Left renal pelvis (tissue), 4 donors: ENCODE data around the gene FAM204A. TPM values are rescaled to one million over a fixed set of nuclear protein-coding genes. Genes with fewer than 3 reads are reported as not detected.

Source experiments
- DNase-seq, 4 donors: peaks; one replicate each; pipeline ENCODE4 v3.0.0-alpha.2; 2013; ENCODE audit warnings: low read depth in 4 of 4, low spot score in 3 of 4
- polyA plus RNA-seq, 4 donors: library from polyadenylated mRNA; unstranded; fragments of 120-200 nt; gene quantifications; one replicate each; pipeline ENCODE4 v1.2.1, GENCODE V29; 2013; ENCODE audit not compliant: insufficient read length in 4 of 4

FAM204A gene
- polyA plus RNA-seq = 10 to 100 TPM; 63.8 to 84.1 (median 79.8) TPM

DNA sequence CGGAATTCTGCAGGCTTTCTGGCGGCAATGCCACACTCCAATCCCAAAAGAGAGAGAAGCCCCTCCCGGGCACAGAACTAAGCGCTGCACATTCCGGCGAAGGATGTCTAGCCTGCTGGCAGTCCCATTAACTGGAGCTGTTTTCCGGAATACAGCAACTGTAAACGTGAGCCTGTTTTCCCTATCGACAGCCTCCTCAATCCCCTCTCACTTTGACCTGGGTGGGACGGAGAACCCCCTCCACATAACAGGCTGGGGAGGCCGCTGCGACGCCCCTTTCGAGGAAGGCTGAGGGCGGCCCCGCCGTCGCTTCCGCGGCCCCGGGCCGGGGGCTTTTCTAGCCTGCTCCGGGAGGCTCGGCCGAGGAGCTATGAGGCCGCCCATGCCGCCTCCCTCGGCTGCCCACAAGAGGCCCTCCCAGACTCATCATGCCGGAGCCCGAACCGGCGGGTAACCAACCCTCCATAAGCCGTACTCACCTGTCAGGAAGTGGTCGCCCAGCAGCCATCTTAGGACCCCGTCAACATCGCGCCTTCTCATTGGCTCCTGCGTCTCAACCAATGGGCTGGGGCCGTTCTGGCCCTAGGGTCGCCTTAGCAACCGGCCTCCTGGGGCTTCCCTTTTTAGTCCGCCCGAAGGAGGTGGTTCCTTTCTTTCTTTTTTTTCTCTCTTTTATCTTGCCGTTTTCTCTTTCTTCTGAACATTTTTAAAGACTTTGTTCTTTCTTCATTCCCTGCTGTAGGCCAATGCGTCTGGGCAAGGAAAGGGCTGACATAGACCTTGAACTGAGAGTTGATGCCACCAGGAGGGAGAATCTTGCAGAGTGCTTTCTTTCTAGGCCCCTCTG, at the start of gene FAM204A:
FAM204A (minus strand) TSS at position 534 of the 847 bp plus-strand sequence. CDS start 5,909 bp downstream, outside the sequence.
- peak; percentile 89 to 92 (median 92) for DNase-seq

DNA sequence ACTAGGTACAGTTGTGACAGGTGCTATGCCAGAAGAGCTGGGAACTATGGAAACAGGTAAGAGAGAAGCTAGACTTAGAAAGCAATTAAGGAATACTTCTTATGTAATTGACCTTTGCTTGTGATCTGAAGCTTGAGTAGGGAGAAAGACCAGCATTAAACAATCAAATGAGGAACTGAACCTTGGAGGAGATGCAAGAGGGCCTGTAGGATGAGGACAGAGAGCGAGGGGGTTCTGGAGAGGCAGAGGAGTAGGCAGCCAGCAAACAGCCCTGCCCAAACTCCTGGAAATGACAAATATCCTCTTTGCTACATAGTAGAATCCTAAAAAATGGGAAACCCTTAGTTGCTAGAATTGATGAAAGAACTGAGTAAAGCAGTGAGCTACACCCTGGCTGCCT, 41.6 kb upstream of the FAM204A start:
- DNase-seq = no peak

DNA sequence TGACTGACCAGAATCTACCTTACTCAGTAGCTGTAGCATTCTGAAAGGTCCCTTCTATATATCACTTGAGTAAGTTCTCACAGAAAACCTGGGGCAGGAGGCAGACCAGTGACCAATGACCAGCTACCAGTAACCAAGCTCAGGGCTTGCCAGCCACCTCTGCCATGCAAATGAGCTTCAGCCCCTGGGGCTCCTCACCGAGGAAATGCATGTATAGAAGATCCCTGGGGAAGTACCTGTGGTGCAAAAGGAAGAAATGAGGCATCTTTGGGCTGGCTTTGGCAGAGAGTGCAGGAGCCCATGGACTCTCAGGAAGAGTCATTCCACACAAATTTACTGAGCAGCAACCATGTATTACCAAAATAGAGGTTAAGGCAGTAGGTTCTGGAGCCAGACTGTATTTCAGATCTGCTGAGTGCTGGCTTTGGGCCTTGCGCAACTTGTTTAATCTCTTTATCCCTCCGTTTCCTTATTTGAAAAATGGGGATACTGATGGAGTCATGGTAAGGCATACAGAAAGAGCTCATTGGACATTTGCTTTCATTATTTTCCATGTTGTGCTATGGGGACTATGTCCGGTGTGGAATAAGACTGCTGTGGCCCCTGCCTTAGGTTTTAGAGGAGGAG, 41.1 kb upstream of the FAM204A start:
- DNase-seq = no peak

DNA sequence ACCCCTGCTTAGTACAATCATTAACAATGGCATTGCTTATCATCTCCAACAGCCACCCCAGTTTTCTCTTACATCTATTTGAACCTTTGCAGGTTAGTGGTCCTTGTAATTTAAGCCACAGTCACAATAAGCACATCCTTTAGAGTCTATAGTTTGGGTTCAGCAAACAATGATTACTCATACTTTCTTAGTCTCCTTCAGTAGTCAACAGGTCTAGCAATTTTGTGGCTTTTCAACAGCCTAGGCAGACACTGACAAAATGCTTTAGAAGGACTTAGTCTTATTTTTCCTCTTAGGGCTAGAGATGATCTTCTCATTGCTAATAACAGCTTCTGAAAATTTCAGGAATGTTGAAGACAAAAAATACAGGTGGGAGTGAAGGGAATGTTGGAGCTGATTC, 32.3 kb upstream of the FAM204A start:
- DNase-seq = no peak

DNA sequence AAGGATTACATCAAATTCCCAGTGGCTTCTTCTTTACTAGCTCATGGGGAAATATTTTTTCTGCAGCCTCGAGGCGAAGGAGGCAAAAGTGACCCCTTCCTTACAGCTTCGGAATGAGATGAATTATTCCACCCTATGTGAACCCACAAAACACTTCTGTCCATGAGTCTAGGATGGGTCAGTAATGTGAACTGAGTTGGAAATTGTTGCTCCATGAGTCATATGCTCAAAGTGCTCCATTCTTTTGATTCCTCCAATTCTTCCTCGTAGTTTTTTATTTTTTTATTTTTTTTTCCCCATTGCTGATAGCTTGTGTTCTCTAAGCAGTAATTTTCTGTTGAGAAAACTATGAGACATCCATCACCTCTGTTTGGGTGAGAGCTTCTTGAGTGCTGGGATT, 31.7 kb upstream of the FAM204A start:
- DNase-seq = no peak

DNA sequence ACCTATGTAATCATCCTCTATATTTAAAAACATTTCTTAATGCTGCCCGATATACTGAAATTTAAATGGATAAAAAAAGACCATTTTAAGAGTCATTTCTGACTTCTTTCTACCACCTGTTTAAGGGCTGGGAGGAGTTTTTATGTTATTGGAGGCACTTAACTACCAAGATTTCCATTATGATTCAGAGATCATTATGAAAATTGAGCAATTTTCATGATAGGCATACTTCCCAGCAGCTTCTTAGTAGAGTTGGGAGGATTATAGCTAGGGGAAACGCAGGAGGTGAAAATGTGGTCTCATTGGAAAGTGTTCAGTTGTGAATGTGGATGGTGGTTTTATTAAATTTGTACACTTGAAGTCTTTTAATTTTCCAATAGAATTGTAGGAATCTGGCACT, 28.4 kb upstream of the FAM204A start:
- DNase-seq = no peak

DNA sequence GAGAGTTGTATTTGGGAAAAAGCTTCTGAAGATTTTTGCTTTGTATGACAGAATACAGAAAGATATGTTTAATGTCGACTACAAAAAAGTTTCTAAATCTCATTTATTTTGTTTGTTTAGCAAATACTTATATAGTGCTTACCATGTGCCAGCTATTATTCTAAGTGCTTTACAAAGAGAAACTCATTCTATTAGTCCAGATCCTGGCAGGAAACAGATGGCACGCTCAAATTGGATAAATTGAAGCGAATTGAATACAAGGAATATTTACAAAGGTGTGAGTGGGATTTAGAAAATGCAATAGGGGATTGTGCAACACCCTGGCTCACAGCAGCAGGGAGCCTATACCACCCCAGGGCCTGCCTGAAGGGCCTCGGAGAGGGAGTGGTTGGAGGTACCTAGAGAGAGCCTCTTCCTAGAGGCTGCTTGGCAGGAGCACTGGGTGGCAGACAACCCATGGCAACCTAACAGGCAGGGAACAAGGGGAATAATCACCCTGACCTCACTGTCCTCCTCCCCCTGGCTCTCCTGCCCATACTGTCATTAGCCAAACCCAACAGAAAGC, 27.6 kb upstream of the FAM204A start:
- DNase-seq = no peak

DNA sequence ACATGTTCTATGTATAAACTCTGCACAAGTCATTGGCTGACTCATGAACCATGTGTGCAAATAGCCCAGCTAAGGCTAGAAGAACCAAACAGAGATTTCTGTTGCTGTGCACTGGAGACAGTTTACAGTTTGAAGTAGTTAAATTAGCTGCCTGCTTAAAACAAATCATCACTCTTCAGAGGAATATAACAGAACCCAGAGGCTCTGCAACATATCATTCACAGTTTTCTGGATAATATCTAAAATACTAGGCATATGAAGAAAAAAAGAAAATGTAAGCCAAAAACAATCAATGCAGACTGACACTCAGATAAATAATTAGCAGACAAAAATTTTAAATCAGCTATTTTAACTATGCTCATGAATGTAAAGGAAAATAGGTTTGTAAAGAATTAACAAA, 23.6 kb upstream of the FAM204A start:
- no peak for DNase-seq

DNA sequence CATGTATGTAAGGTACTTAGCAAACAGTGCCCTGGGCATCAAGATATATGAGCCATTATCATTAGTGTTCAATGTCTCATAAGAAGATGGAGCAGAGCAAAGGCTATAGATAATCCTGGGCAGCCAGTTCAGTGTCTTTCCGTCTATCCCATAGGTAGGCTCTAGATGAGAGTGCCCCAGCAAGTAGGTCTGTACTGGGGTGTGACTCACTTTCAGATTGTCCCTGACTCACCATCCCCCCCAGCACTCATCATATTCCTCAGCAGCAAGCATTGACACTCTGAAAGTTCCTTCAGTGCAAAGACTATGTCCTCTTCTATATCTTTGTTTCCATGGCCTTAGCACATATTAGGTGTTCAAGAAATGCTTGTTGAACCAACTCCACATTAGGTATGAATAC, 20.0 kb upstream of the FAM204A start:
- DNase-seq = no peak

DNA sequence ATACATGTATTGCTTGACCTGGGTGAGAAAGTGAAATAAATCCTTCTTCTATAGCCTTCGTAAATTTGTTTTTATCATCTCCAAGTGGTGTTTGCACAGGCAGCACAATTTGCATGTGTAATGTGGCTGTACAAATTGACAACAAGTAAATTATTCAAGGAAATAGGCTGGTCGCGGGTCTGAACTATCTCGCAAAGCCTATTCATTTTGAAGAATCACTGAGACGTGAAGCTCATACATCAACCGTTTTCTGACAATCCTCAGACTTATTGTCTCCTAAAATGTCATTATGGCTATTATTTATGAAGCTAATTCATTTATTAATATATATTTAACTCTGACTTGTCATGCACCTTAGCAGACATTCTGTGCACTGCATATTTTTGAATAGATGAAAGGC, 16.2 kb upstream of the FAM204A start:
- DNase-seq = no peak

DNA sequence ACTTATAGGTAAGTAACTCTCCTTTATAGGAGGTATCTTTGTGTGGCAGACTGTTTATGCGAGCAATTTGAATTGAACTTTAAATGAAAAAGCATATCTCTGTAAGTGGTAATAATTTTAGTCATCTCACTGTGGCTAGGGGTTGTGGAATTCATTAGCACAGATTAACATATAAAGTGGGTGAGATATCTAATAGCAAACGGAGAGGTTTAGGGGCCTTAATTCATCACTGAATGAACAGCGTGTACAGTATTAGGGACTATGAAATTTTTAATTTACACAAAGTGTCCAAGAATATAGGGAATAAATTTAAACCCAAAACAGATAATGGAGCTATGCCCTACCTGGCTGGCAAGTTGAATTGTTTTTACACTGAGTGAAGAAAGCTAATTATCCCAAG, 15.7 kb upstream of the FAM204A start:
- DNase-seq = no peak

DNA sequence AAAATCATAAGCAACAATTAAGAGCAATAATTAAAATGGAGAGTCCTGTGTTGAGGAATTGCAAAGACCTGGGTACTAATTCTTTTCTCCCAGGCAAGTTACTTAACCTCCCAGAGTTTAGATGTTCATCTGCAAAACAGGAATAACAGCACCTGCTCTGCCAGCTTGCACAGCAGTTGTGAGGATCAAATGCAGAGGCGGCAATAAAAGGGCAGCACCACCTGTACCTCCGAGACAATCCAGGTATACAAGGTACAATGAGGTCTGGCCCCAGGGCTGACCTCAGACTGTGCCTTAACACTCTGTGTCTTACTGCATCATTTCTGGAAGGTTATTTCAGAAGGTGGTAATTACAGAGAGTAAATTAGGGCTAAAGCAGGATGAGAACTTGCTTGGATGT, 14.5 kb upstream of the FAM204A start:
- DNase-seq = no peak

DNA sequence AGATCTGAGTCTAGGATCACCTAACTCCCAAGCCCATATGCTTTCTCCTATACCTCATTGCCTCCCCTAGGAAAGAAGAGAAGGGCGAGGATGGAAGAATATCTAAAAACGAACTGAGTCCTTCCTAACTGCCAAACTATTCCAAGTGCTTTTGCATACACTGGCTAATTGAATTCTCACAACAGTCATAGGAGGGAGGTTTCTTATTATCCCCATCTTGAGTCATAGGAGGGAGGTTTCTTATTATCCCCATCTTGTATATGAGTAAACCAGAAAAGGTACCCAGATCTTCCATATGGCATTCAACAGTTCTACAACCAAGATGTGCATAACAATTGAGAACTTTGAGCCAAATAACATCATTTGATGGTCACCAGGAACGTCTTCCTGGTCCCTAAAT, 13.1 kb upstream of the FAM204A start:
- DNase-seq = no peak

DNA sequence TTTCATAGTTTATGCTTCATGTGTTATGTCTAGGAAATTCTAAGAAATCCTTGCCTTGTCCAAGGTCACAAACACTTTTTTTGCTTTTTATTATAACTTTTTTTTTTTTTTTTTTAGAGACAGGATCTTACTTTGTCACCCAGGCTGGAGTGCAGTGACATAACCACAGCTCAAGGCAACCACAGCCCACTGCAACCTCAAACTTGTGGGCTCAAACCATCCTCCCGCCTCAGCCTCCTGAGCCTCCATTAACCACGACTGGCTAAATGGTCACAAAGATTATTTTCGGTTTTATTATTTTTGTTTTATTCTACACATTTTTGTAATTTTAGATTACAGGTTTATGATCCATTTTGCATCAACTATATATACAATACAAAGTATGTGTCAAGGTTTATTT, 7.1 kb upstream of the FAM204A start:
- DNase-seq = no peak

DNA sequence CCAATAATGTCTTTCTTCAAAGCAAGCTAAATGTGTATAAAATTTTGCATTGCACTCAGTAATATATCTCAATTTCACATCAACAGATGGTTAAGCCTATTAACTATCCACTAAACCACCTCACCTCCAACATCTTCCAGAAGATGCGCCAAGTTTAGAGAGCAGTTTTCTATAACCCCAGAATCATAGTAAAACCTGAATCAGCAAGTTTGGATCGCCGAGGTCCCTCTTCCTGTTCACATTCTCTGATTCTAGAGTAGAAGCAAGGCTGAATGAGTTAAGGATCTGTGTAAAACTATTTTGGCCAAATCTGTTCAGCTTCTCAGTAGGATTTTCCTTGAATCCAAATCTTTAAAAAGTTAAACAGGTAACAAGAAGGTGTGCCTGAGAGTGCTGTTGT, 1.4 kb upstream of the FAM204A start:
- no peak for DNase-seq

DNA sequence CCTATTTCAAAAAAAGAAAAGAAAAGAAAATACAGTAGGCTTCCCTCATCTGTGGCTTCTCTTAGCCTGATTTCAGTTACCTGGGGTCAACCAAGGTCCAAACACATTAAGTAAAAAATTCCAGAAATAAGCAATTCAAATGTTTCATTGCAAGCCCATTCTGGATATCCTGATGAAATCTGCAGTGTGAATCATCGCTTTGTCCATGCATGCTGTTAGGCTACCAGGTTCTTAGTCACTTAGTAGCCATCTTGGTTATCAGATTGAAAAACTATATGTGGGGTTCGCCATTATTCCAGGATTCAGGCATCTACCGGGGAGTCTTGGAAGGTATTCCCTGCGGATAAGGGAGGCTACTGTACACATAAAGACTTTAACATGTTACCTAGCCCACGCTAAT, 991 bp upstream of the FAM204A start:
- DNase-seq = no peak

DNA sequence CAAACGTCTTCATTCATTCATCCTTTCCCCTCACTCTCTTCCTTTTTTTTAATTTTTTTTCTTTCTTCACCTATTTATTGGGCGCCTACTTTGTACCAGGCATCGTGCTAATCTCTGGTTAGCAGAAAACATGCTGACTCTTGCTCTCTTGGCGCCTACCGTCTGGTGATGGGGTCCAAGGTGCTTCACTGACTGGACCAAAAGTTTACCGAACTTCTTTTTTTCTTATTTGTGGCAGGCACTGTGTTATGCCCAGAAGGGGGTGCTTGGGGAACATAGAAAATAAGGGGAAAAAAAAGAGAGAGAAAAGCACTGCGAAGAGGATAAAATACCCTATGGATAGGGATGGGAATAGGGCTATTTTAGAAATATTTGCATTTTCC, 505 bp upstream of the FAM204A start:
- no peak for DNase-seq

DNA sequence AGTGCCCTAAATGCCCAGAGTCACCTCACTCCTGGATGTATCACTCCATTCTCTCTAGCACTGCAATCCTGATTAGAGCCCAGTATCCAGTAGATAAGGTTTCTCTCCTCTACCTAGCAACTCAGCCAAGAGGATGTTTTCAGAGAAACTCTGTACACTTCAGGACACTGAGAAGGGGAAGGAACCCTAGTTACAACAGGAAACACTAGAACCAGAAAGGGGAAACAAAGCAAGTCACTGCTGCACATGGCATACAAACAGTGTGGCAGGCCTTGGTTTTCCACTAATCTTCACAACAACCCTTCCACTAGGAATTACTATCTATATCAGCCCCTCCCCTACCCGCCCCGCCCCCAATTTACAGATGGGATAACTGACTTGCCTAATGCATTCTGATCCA, 1.6 kb downstream of the FAM204A start:
- DNase-seq = no peak

DNA sequence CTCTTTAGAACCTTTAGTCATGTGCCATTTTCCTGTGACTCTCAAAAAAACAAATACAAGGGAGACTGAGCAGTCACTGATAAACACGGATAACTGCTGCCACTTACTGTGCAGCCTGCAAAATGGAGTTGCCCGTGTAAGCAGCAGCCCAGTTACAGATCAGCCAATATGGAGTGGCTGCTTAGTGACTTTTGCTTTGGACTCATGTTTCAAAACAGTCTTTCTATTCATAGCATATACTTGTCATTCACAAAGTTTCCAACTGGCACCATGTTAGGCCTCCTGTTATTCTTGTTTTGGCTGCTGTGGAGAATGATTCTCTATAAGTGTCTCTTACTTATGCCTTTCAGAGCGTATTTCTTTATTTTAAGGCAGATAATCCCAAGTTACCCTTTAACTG, 3.0 kb downstream of the FAM204A start:
- DNase-seq = no peak

DNA sequence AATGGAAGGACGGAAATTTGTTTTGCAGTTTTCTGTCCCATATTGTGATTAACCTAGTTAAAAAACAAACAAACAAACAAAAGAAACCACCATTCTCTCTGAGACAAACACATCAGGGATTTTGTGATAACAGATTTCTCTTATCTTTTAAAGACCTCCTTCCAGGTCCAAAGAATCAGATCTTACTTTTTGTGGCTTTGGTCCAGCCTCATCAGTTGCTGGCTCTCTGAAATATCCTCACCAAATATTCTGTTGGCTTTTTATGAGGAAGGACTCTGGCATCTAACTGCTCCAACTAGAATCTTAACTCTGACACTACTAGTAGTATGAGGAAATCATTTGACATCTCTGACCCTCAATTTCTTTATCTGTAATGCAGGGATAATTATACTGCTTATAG, 4.8 kb downstream of the FAM204A start:
- no peak for DNase-seq

DNA sequence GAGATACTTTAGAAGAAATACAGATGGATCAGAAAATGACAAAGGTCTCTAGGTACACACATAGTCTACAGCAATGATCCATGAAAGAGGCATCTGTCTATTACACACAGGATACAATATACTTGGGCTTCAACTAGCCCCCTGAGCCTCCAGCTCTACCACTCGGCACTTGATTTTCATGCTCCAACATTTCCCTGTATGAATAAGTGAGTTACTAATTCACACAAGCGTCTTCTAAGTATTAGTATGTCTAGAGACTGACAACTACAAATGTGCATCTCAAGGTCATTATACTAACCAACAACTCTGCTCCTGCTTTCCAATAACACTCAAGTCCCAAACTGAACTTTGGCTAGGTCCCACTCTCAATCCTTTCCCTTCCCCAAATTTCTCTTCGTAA, 8.3 kb downstream of the FAM204A start:
- no peak for DNase-seq
